ENCODE measurements around the gene CLDND2. TPM values are rescaled to one million over a fixed set of nuclear protein-coding genes. Genes with fewer than 3 reads are reported as not detected.

CLDND2 gene
- polyA plus RNA-seq, 1 experiment = not detected

GRCh38 chr19:51318687-51319648, 49.8 kb downstream of the CLDND2 start:
- no peaks in the 10 kb centered on the region; the same call in 1 of the 2 replicates for H3K9me3 ChIP-seq (ENCODE audit: control insufficient read depth, insufficient read depth, low read length)
- ChIA-PET CTCF (interaction anchor here (0.6 kb wide), 1 partner anchor 114 kb away, joined by 4 read pairs; no protein-coding TSS in a partner anchor), POLR2A (no interaction called here)
- peaks cover 3% of the 10 kb centered on the region for H3K27me3 ChIP-seq (ENCODE audit: control insufficient read depth, insufficient read depth, low read length)
- H3K27ac ChIP-seq (ENCODE audit: low read depth, low read length) = no peak overlapping the region
- TF ChIP-seq CTCF (IDR thresholded peaks at IDR 0.05; ENCODE audit: low read depth, low read length) = no peak
- H3K4me3 ChIP-seq (ENCODE audit: low read depth, low read length) = no peak overlapping the region
- no peak for DNase-seq (ENCODE audit: low read depth, low spot score)

GRCh38 chr19:51317968-51318367, 50.8 kb downstream of the CLDND2 start:
- no peak for DNase-seq (ENCODE audit: low read depth, low spot score)
- POLR2A ChIA-PET = no interaction called here
- Histone ChIP-seq H3K4me3 (ENCODE audit: low read depth, low read length) (no peak overlapping the region), H3K27ac (ENCODE audit: low read depth, low read length) (no peak overlapping the region), H3K9me3 (ENCODE audit: control insufficient read depth, insufficient read depth, low read length) (no peaks in the 10 kb centered on the region; the same call in 1 of the 2 replicates), H3K27me3 (ENCODE audit: control insufficient read depth, insufficient read depth, low read length) (peaks cover 5% of the 10 kb centered on the region)
- no peak for TF ChIP-seq CTCF (IDR thresholded peaks at IDR 0.05; ENCODE audit: low read depth, low read length)
- CTCF ChIA-PET = no interaction called here

GRCh38 chr19:51317376-51317775, 51.4 kb downstream of the CLDND2 start:
- ChIA-PET CTCF (no interaction called here), POLR2A (no interaction called here)
- Histone ChIP-seq H3K27me3 (ENCODE audit: control insufficient read depth, insufficient read depth, low read length) (peaks cover 10% of the 10 kb centered on the region), H3K9me3 (ENCODE audit: control insufficient read depth, insufficient read depth, low read length) (no peaks in the 10 kb centered on the region; the same call in 1 of the 2 replicates), H3K27ac (ENCODE audit: low read depth, low read length) (no peak overlapping the region), H3K4me3 (ENCODE audit: low read depth, low read length) (no peak overlapping the region)
- DNase-seq (ENCODE audit: low read depth, low spot score) = no peak
- no peak for TF ChIP-seq CTCF (IDR thresholded peaks at IDR 0.05; ENCODE audit: low read depth, low read length)

Other genes starting within 250 kb of the CLDND2 start
- 0.05 TPM in 1 of 2 replicates, not detected in the other for gene SIGLEC9, start 244.1 kb downstream of the CLDND2 start, polyA plus RNA-seq (2011; rRNA removed)
- not detected in 2 replicates for gene SIGLEC7, start 226.7 kb downstream of the CLDND2 start, polyA plus RNA-seq (2011; rRNA removed)
- not detected in 2 replicates for gene CD33, start 143.9 kb downstream of the CLDND2 start, polyA plus RNA-seq (2011; rRNA removed)
- not detected in 2 replicates for gene SIGLECL1, start 117.9 kb downstream of the CLDND2 start, polyA plus RNA-seq (2011; rRNA removed)
- gene IGLON5, start 57.4 kb downstream of the CLDND2 start, polyA plus RNA-seq (2011; rRNA removed) = not detected in 2 replicates
- 0.96 and 1.0 TPM in 2 replicates for gene VSIG10L, start 26.9 kb downstream of the CLDND2 start, polyA plus RNA-seq (2011; rRNA removed)
- gene ETFB, start 2.6 kb downstream of the CLDND2 start, polyA plus RNA-seq (2011; rRNA removed) = 80.8 and 86.6 TPM in 2 replicates
- not detected in 2 replicates for gene NKG7, start 3.7 kb upstream of the CLDND2 start, polyA plus RNA-seq (2011; rRNA removed)
- not detected in 2 replicates for gene LIM2, start 19.0 kb upstream of the CLDND2 start, polyA plus RNA-seq (2011; rRNA removed)
- not detected in 2 replicates for gene C19orf84, start 21.6 kb upstream of the CLDND2 start, polyA plus RNA-seq (2011; rRNA removed)
- gene SIGLEC10, start 48.6 kb upstream of the CLDND2 start, polyA plus RNA-seq (2011; rRNA removed) = not detected in 2 replicates
- gene SIGLEC8, start 89.5 kb upstream of the CLDND2 start, polyA plus RNA-seq (2011; rRNA removed) = not detected in 2 replicates
- gene CEACAM18, start 109.5 kb upstream of the CLDND2 start, polyA plus RNA-seq (2011; rRNA removed) = not detected in 2 replicates
- gene SIGLEC12, start 132.8 kb upstream of the CLDND2 start, polyA plus RNA-seq (2011; rRNA removed) = not detected in 2 replicates
- not detected in 2 replicates for gene SIGLEC6, start 162.7 kb upstream of the CLDND2 start, polyA plus RNA-seq (2011; rRNA removed)
- gene ZNF175, start 202.3 kb upstream of the CLDND2 start, polyA plus RNA-seq (2011; rRNA removed) = 4.8 and 6.4 TPM in 2 replicates